Measurements from ENCODE around the gene H2BK1. TPM values are rescaled to one million over a fixed set of nuclear protein-coding genes. Genes with fewer than 3 reads are reported as not detected.

Gene H2BK1
- total RNA-seq, 4 donors from 2014 or later: not detected

DNA sequence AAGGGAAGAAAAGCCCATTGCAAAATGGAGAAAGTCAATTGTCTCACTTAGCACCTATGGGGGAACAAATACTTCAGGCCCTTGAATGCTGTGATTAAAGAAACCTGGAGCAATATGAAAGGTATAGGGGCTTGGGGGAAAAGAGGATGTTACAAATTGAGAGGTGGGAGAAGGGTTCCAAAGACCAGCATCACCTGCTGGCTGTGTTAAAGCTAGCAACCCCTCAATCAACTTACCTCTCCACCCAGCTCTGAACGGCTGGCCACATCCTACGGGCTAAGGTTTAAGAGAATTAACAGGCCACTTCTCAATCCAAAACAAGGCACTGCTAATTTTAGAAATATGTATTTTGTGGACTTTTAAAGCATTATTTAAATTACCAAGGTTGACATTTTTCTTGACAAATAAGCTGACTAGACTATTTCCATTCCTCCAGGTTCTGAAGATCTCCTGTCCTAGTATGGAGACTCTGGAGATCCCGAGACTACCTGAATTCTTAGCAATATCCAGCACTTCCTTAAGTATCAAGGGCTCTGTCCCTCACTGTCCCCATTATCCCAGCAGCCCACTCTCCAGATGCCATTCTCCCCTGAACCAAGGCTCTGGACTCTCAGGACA lies 976 bp upstream of the H2BK1 start:
- DNase-seq (ENCODE audit: low spot score in 2 of 2): no peak
- WGBS, 2 donors: 85 to 87% methylated on average over 3 of the region's 3 CpGs
- intact Hi-C loops (cut with DNase I; ENCODE audit: low total_unique reads): no loop called here
- TF ChIP-seq POLR2A (IDR thresholded peaks at IDR 0.05): no peak
- TF ChIP-seq, protein P1, sequence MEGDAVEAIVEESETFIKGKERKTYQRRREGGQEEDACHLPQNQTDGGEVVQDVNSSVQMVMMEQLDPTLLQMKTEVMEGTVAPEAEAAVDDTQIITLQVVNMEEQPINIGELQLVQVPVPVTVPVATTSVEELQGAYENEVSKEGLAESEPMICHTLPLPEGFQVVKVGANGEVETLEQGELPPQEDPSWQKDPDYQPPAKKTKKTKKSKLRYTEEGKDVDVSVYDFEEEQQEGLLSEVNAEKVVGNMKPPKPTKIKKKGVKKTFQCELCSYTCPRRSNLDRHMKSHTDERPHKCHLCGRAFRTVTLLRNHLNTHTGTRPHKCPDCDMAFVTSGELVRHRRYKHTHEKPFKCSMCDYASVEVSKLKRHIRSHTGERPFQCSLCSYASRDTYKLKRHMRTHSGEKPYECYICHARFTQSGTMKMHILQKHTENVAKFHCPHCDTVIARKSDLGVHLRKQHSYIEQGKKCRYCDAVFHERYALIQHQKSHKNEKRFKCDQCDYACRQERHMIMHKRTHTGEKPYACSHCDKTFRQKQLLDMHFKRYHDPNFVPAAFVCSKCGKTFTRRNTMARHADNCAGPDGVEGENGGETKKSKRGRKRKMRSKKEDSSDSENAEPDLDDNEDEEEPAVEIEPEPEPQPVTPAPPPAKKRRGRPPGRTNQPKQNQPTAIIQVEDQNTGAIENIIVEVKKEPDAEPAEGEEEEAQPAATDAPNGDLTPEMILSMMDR (IDR thresholded peaks at IDR 0.05): no peak
- H3K4me3 ChIP-seq (ENCODE audit: low read depth, poor library complexity, severe bottlenecking): no peak overlapping the region

DNA sequence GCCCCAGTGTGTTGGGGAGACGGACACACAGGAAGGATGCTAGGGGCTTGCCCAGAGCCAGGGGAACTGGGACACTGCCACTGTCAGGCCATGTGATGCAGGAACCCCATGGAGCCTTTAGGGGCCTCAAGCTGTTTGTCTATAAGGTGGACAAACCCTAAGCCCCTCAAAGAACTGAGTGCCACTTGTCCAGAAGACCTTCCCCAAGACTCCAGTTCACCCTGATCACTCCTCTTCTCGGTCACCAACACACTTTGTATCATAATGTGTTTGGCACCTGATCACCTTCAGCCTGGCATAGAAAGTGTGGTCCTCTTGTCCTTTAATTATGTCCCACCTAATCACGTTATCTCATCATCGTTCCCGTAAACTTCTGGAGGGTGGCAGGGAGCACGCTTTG lies 700 bp downstream of the H2BK1 start:
- no peak for DNase-seq (ENCODE audit: low spot score in 2 of 2)
- 93% methylated on average over 6 of the region's 6 CpGs for WGBS, 2 donors
- TF ChIP-seq, protein P1 (IDR thresholded peaks at IDR 0.05): no peak
- H3K4me3 ChIP-seq (ENCODE audit: low read depth, poor library complexity, severe bottlenecking): no peak overlapping the region
- intact Hi-C loops (cut with DNase I; ENCODE audit: low total_unique reads): no loop called here

DNA sequence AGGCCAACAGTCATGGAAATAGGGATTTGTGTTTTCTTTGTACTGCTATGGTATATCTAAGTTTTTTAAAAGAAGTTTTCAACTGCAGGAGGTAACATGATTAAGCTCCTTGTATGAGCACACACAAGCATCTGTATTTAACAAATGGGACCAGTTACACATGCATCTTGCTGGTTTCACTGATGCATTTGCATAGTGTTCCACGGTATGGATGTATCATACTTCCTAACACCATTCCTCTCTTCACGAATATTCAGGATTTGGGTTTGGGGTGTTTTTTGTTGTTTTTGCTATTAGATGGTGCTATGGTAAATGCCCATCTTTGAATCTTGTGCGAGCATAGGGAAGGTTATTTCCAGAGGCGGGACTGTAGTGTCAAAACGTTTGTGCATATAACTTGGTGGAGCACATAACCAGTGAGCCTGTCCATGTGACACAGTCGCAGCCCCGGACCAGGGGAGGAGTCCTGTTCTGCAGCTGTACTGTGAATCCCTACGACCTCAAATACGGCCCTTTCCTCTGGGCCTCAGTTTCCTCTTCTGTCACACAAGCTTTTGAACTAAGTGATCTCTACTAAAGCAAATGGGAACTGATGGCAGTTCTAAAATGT lies 1.9 kb downstream of the H2BK1 start:
- intact Hi-C loops (cut with DNase I; ENCODE audit: low total_unique reads): no loop called here
- no peak for DNase-seq (ENCODE audit: low spot score in 2 of 2)
- H3K4me3 ChIP-seq (ENCODE audit: low read depth, poor library complexity, severe bottlenecking): no peak overlapping the region
- WGBS, 2 donors: 65 to 76% methylated on average over 9 of the region's 9 CpGs
- TF ChIP-seq, protein P1 (IDR thresholded peaks at IDR 0.05): no peak
- TF ChIP-seq POLR2A (IDR thresholded peaks at IDR 0.05): no peak

DNA sequence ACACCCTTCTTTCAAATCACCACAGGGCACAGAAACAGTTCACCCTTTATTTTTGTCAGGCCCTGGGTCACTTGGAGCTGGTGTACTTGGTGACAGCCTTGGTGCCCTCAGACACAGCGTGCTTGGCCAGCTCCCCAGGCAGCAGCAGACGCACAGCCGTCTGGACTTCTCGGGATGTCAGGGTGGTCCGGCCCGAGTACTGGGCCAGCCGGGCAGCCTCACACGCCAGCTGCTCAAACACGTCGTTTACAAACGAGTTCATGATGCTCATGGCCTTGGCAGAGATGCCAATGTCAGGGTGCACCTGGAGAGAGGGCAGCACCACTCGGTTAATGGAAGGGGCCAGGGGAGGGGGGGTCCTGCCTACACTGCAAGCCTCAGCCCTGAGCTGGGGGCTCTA lies 2.5 kb downstream of the H2BK1 start:
- intact Hi-C loops (cut with DNase I; ENCODE audit: low total_unique reads): no loop called here
- no peak overlapping the region for H3K4me3 ChIP-seq (ENCODE audit: low read depth, poor library complexity, severe bottlenecking)
- WGBS, 2 donors: 68 to 72% methylated on average over 8 to 12 of the region's 12 CpGs
- DNase-seq (ENCODE audit: low spot score in 2 of 2): no peak
- no peak for TF ChIP-seq POLR2A (IDR thresholded peaks at IDR 0.05)
- TF ChIP-seq, protein P1 (IDR thresholded peaks at IDR 0.05): no peak

DNA sequence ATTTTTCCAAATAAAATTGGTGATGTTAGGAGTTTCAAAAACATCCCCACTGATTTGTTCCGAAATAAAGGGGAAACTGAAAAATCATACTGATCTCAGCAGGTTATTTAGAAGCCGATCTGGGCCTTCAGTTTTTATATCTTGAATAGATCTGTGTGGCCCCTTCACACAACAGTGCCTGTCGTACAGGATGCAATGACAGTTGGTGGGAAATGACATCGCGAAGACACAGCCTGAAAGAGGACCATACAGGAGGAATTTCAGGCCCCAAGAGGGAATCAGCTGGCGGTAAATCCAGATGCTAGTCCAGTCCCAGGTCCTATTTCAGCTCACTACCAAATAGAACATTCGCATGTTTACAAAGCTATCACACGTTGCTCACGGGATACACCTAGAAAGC lies 3.0 kb downstream of the H2BK1 start:
- no peak for DNase-seq (ENCODE audit: low spot score in 2 of 2)
- H3K4me3 ChIP-seq (ENCODE audit: low read depth, poor library complexity, severe bottlenecking): no peak overlapping the region
- 60 to 68% methylated on average over 9 of the region's 9 CpGs for WGBS, 2 donors
- TF ChIP-seq, protein P1 (IDR thresholded peaks at IDR 0.05): no peak
- TF ChIP-seq POLR2A (IDR thresholded peaks at IDR 0.05): no peak
- intact Hi-C loops (cut with DNase I; ENCODE audit: low total_unique reads): no loop called here

DNA sequence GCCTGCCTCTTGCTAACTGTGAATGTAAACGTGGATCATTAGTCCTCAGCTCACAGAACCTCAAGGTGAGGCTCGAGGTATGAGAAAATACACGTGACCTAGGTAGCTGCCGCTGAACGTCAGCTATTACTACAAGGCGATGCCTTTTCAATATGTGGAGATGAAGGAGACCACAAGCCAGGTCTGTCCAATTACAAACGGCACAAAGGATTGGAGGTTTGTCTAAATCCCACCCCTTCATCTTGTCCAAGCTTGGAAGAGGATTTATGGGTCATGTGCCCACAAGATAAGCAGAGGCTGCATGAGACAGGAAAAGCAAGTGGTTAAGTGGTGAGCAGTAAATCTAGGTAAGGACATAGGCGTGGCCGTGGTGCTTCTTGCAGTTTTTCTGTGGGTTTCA lies 3.4 kb downstream of the H2BK1 start:
- WGBS, 2 donors: 50 to 53% methylated on average over 9 of the region's 9 CpGs
- TF ChIP-seq, protein P1 (IDR thresholded peaks at IDR 0.05): no peak
- no peak for TF ChIP-seq POLR2A (IDR thresholded peaks at IDR 0.05)
- no peak for DNase-seq (ENCODE audit: low spot score in 2 of 2)
- intact Hi-C loops (cut with DNase I; ENCODE audit: low total_unique reads): no loop called here
- H3K4me3 ChIP-seq (ENCODE audit: low read depth, poor library complexity, severe bottlenecking): no peak overlapping the region

Data from lower leg skin (tissue), 4 donors.